Neutrophil (primary cell): ENCODE data around the gene SLC24A4.

Experiments used
- H3K27ac ChIP-seq: fragments of 200-600 bp; sonication (generic); 2 replicates; pipeline ENCODE4 v1.5.1; 2016; ENCODE audit warnings: mild to moderate bottlenecking, moderate library complexity
- H3K27me3 ChIP-seq: fragments of 200-600 bp; sonication (generic); 2 replicates; pipeline ENCODE4 v1.6.0; 2016; ENCODE audit warnings: mild to moderate bottlenecking
- H3K36me3 ChIP-seq: fragments of 200-600 bp; sonication (generic); 2 replicates; pipeline ENCODE4 v1.5.1; 2017
- H3K4me1 ChIP-seq, 2 experiments: fragments of 200-600 bp in 1 of 2; sonication (generic) in 1 of 2; 1 replicate in 1 of 2; 2 replicates in 1 of 2; pipeline versions ENCODE4 v1.5.1 to v1.6.1; 2013 to 2016; ENCODE audit warnings: low read depth in 1 of 2, low read length in 1 of 2, mild to moderate bottlenecking in 1 of 2, moderate library complexity in 1 of 2; ENCODE audit not compliant: control insufficient read depth in 1 of 2, insufficient read depth in 1 of 2
- H3K4me3 ChIP-seq, 2 experiments: fragments of 200-600 bp in 1 of 2; sonication (generic) in 1 of 2; 1 replicate in 1 of 2; 2 replicates in 1 of 2; pipeline ENCODE4 v1.5.1; 2013 to 2016; ENCODE audit warnings: low read depth in 1 of 2, low read length in 1 of 2, mild to moderate bottlenecking in 1 of 2, moderate library complexity in 1 of 2
- H3K9me3 ChIP-seq: fragments of 200-600 bp; sonication (generic); 2 replicates; pipeline ENCODE4 v1.5.1; 2016
- TF ChIP-seq, protein P1 (sequence below): fragments of 200-600 bp; sonication (generic); IDR thresholded peaks from 2 replicates; pipeline ENCODE4 v1.5.1; 2016; ENCODE audit warnings: antibody characterized with exemption

Gene SLC24A4

DNA sequence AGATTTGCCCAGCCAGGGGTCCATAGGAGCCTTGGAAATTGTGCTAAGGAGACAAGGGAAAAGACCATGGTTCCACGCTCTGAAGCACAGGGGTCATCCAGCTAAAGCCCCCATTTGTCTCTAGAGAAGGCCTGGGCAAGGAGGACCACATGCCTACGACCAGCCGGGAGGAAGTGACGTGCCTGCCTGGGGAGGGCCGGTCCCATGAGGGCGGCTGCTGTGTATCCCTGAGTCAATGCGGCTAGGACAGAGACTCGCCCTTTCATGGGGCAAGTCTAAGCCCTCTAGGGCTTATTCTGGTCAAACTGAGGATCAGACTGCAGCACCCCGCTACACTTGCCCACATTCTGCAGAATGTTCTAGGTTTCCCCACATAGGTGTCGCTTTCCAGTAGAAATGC, 170.1 kb downstream of the SLC24A4 start:
- TF ChIP-seq, protein P1, sequence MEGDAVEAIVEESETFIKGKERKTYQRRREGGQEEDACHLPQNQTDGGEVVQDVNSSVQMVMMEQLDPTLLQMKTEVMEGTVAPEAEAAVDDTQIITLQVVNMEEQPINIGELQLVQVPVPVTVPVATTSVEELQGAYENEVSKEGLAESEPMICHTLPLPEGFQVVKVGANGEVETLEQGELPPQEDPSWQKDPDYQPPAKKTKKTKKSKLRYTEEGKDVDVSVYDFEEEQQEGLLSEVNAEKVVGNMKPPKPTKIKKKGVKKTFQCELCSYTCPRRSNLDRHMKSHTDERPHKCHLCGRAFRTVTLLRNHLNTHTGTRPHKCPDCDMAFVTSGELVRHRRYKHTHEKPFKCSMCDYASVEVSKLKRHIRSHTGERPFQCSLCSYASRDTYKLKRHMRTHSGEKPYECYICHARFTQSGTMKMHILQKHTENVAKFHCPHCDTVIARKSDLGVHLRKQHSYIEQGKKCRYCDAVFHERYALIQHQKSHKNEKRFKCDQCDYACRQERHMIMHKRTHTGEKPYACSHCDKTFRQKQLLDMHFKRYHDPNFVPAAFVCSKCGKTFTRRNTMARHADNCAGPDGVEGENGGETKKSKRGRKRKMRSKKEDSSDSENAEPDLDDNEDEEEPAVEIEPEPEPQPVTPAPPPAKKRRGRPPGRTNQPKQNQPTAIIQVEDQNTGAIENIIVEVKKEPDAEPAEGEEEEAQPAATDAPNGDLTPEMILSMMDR, result no peak
- H3K27ac ChIP-seq, result peak overlapping the region; percentile 86
- H3K9me3 ChIP-seq, result no peaks in the 10 kb centered on the region
- H3K27me3 ChIP-seq, result no peaks in the 10 kb centered on the region
- H3K4me1 ChIP-seq, result peaks cover 88 to 89% of the 10 kb centered on the region in 2 experiments
- no peaks in the 10 kb centered on the region for H3K36me3 ChIP-seq
- no peak overlapping the region for H3K4me3 ChIP-seq

DNA sequence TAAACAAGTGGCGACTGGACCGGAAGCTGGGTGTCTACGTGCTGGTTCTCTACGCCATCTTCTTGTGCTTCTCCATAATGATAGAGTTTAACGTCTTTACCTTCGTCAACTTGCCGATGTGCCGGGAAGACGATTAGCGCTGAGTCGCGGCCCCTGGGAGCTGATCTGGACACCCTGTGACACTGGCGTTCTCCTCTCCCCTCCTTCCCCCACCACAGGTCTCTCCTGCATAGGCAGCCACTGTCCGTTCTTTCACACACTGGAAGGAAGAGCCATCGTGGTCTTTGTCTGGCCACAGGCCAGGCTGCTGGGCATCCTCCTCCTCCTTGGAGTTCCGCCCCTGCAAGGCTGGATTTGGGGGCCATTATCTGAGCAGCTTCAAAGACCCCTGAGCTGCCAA, 170.5 kb downstream of the SLC24A4 start:
- H3K27ac ChIP-seq, result peak overlapping the region; percentile 86
- no peaks in the 10 kb centered on the region for H3K36me3 ChIP-seq
- no peaks in the 10 kb centered on the region for H3K27me3 ChIP-seq
- TF ChIP-seq, protein P1, result no peak
- no peak overlapping the region for H3K4me3 ChIP-seq
- no peaks in the 10 kb centered on the region for H3K9me3 ChIP-seq
- H3K4me1 ChIP-seq, result peaks cover 83 to 85% of the 10 kb centered on the region in 2 experiments

DNA sequence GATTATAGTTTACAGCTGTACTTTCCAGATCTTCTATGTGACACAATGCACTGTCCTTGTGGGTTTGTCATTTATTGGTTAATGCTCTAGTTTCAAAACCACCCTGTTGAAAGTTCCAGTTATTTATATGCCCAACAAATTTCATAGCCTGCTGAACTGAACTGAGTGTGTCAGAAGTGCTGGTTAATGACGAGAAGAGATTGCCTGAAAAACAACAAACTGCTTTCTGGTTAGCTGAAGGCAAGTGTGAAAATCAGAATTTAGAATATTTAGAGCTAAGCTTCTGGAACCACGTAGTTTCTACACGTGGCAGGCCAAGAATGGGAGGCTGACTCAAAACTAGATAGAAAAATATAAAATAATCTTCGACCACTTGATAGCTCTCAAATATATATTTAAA, 171.5 kb downstream of the SLC24A4 start:
- Histone ChIP-seq H3K36me3 (no peaks in the 10 kb centered on the region), H3K4me3 (no peak overlapping the region), H3K4me1 (peaks cover 73 to 74% of the 10 kb centered on the region in 2 experiments), H3K27me3 (no peaks in the 10 kb centered on the region), H3K27ac (peak overlapping the region; percentile 86), H3K9me3 (no peaks in the 10 kb centered on the region)
- TF ChIP-seq, protein P1, result no peak

DNA sequence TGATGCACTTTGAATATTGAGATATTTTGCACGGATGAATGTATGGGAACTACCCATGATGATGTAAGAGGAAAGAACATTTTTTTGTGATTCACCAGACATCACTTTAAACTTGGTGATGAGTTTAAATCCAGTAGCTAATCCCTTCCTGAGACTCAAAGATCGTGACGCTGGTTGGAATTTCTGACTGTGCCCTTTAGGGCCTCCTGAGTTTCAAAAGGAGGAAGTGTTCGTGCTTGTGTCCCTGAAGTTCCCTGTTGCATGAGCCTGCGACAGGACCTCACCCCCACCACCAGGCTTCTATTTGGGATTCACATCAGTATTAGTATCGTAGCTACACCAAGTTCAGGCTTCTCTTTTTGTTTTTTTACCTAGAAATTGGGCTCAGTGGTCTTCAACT, 172.1 kb downstream of the SLC24A4 start:
- Histone ChIP-seq H3K4me1 (peaks cover 68 to 69% of the 10 kb centered on the region in 2 experiments), H3K27me3 (no peaks in the 10 kb centered on the region), H3K9me3 (no peaks in the 10 kb centered on the region), H3K36me3 (no peaks in the 10 kb centered on the region), H3K4me3 (peak overlapping the region in 1 of 2 experiments; percentile 4), H3K27ac (peak overlapping the region; percentile 86)
- TF ChIP-seq, protein P1, result peak; percentile 13

DNA sequence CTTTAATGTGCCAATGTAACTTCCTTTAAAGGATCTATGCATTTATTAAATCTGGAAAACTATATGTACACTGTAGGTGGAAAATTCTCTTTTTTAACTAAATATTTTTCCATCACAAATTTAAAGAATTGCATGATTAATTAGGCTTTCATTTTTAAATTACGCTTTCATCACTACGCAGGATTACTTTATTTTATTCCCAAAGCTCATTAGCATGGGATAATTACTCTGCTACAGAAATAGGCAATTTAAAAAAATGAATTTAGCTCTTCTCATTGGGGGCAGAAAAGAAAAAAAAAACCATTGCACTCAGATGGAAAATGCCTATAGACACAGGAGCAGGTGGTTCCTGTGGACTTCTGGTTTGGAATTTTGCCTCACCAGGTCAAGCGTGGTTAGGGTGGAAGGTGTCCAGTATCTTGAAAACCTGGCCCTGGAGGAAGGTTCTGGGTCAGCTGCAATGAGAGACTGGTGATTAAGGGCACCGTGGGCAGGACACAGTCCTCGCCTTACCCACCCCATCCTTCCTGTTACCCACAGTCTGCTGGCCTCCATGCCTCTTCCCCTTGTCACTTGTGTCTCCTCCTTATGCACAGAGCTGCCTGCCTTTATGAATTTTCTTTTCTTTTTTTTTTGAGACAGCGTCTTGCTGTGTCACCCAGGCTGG, 173.4 kb downstream of the SLC24A4 start:
- H3K27me3 ChIP-seq, result no peaks in the 10 kb centered on the region
- H3K36me3 ChIP-seq, result no peaks in the 10 kb centered on the region
- H3K4me3 ChIP-seq, result peak overlapping the region in 1 of 2 experiments; percentile 21
- H3K9me3 ChIP-seq, result no peaks in the 10 kb centered on the region
- TF ChIP-seq, protein P1, result no peak
- H3K27ac ChIP-seq, result no peak overlapping the region
- H3K4me1 ChIP-seq, result peaks cover 55 to 56% of the 10 kb centered on the region in 2 experiments
